IgD-negative memory B cell (primary cell): ENCODE measurements around the gene PDLIM1. TPM values are rescaled to one million over a fixed set of nuclear protein-coding genes. Genes with fewer than 3 reads are reported as not detected.

Experiments
- polyA plus RNA-seq: library from polyadenylated mRNA; unstranded; fragments of 300-500 nt; fragmentation: Illumina TruSeq; gene quantifications from one replicate; pipeline ENCODE4 v1.2.3, GENCODE V29; 2021

Gene PDLIM1
- polyA plus RNA-seq, 1 donor from 2014 or later: 357 TPM

Other genes starting within 250 kb of the PDLIM1 start
- not detected for gene CYP2C8, start 221.5 kb downstream of the PDLIM1 start, polyA plus RNA-seq
- gene ACSM6, start 96.8 kb downstream of the PDLIM1 start, polyA plus RNA-seq: not detected